K562 (cell line): ENCODE results near the gene POMP. TPM values are rescaled to one million over a fixed set of nuclear protein-coding genes. Genes with fewer than 3 reads are reported as not detected.

Experiments
- ATAC-seq: fragments of 200-7000 bp; cut with Tn5 transposase; 3 replicates; pipeline ENCODE4 v1.9.1; 2020; ENCODE audit warnings: moderate library complexity
- BruUV-seq: library from RNA; stranded (reverse); fragments of 400-500 nt; replicated peaks from 2 replicates; lab custom pipeline; 2021; lab: Mats Ljungman, UMichigan
- CTCF ChIA-PET: fragments of 300-600 bp; formaldehyde crosslinking; extraction: SDS; loops from one replicate; lab custom pipeline; 2021; ENCODE audit warnings: low intra/inter-chr PET ratio; lab: Yijun Ruan, JAX
- POLR2A ChIA-PET: fragments of 300-600, 350-650 bp; sonication (Branson Sonifier 250); formaldehyde crosslinking; extraction: SDS; loops from one replicate; lab custom pipeline; 2021; ENCODE audit warnings: antibody characterized with exemption, inconsistent platforms; lab: Yijun Ruan, JAX
- DNase-seq, 4 experiments: peaks; one replicate each; pipeline versions ENCODE4 v3.0.0 to v3.0.0-alpha.2; 2011 to 2018; ENCODE audit warnings: low spot score in 3 of 4, mixed read lengths in 3 of 4; ENCODE audit errors: extremely low read depth in 1 of 4
- FAIRE-seq: peaks from 2 replicates; lab custom pipeline; 2011; peaks lifted over from hg19 to GRCh38; lab: Jason Lieb, UNC
- H2AFZ ChIP-seq: 2 replicates; pipeline ENCODE4 v1.6.0; 2011; ENCODE audit warnings: low read depth, low read length, control low read depth, inconsistent platforms
- H3K27ac ChIP-seq: fragments of 200-600 bp; 3 replicates; pipeline ENCODE4 v1.8.0; 2011; ENCODE audit warnings: low read depth, mild to moderate bottlenecking, control low read depth, inconsistent platforms, low read length, moderate library complexity, mixed read lengths; ENCODE audit errors: extremely low read depth
- H3K27me3 ChIP-seq, 2 experiments: fragments of 300-600 bp in 1 of 2; 2 replicates in 1 of 2; 3 replicates in 1 of 2; pipeline versions ENCODE4 v1.6.0 to v1.8.0; 2011; ENCODE audit warnings: inconsistent platforms in 2 of 2, low read length in 2 of 2, mild to moderate bottlenecking in 1 of 2, mixed read lengths in 1 of 2, moderate library complexity in 1 of 2; ENCODE audit not compliant: control insufficient read depth in 2 of 2, insufficient read depth in 2 of 2
- H3K36me3 ChIP-seq: fragments of 300-600 bp; 3 replicates; pipeline ENCODE4 v1.8.0; 2011; ENCODE audit warnings: mild to moderate bottlenecking, low read length, inconsistent platforms; ENCODE audit not compliant: control insufficient read depth, insufficient read depth
- H3K4me1 ChIP-seq, 2 experiments: fragments of 200-600 bp in 1 of 2; replicated peaks in 1 of 2; 2 replicates in 1 of 2; 3 replicates in 1 of 2; pipeline versions ENCODE4 v1.5.1 to v1.8.0; 2011; ENCODE audit warnings: inconsistent platforms in 2 of 2, low read length in 2 of 2, mild to moderate bottlenecking in 1 of 2, mixed read lengths in 1 of 2, moderate library complexity in 1 of 2; ENCODE audit not compliant: control insufficient read depth in 2 of 2, insufficient read depth in 2 of 2
- H3K4me2 ChIP-seq: 2 replicates; pipeline ENCODE4 v1.6.1; 2011; ENCODE audit warnings: low read length, control low read depth, inconsistent platforms, mixed read lengths; ENCODE audit not compliant: insufficient read depth
- H3K4me3 ChIP-seq: fragments of 200-600 bp; sonication (generic), shearing (Covaris generic); 2 replicates; pipeline ENCODE4 v1.5.1; 2016; ENCODE audit warnings: control low read depth, inconsistent platforms
- H3K79me2 ChIP-seq: fragments of 200-600 bp; 3 replicates; pipeline ENCODE4 v1.8.0; 2011; ENCODE audit warnings: low read length, inconsistent platforms; ENCODE audit not compliant: control insufficient read depth, insufficient read depth
- H3K9ac ChIP-seq, 2 experiments: 2 replicates each; pipeline versions ENCODE4 v1.6.0 to v1.6.1; 2011; ENCODE audit warnings: low read depth in 2 of 2, low read length in 2 of 2, control low read depth in 1 of 2, inconsistent platforms in 1 of 2, mild to moderate bottlenecking in 1 of 2, mixed read lengths in 1 of 2; ENCODE audit not compliant: insufficient read depth in 1 of 2
- H3K9me1 ChIP-seq: one replicate; pipeline ENCODE4 v1.6.0; 2011; ENCODE audit warnings: inconsistent platforms, mild to moderate bottlenecking, low read length, moderate library complexity; ENCODE audit not compliant: control insufficient read depth, insufficient read depth
- H3K9me3 ChIP-seq: replicated peaks from 2 replicates; pipeline ENCODE4 v1.5.1; 2011; ENCODE audit warnings: low read depth, low read length, inconsistent platforms; ENCODE audit not compliant: control insufficient read depth, insufficient read depth
- H4K20me1 ChIP-seq: replicated peaks from 2 replicates; pipeline ENCODE4 v1.6.1; 2011; ENCODE audit warnings: low read length, inconsistent platforms, mixed read lengths; ENCODE audit not compliant: control insufficient read depth, insufficient read depth
- ATF7 ChIP-seq: fragments of 450-650 bp; IDR thresholded peaks from 2 replicates; pipeline ENCODE4 v1.7.1; 2014; ENCODE audit warnings: mild to moderate bottlenecking, moderate library complexity
- BRD9 ChIP-seq: fragments of 450-650 bp; IDR thresholded peaks from 2 replicates; pipeline ENCODE4 v1.6.1; 2018; ENCODE audit warnings: low read depth; ENCODE audit not compliant: partially characterized antibody
- ETV1 ChIP-seq: fragments of 450-650 bp; conservative IDR thresholded peaks from 2 replicates; pipeline ENCODE4 v1.6.1; 2016; ENCODE audit warnings: missing genetic modification characterization, control low read depth, low read depth, missing compliant biosample characterization
- FOSL1 ChIP-seq: fragments of 200-800 bp; sonication (Bioruptor generic); conservative IDR thresholded peaks from 2 replicates; pipeline ENCODE4 v1.6.1; 2016; ENCODE audit warnings: missing genetic modification characterization, missing compliant biosample characterization
- KLF16 ChIP-seq: IDR thresholded peaks from 2 replicates; pipeline ENCODE4 v1.6.1; 2016; ENCODE audit warnings: antibody characterized with exemption
- PTRF ChIP-seq: fragments of 450-650 bp; IDR thresholded peaks from 2 replicates; pipeline ENCODE4 v1.6.1; 2016; ENCODE audit warnings: mild to moderate bottlenecking, missing genetic modification characterization, missing compliant biosample characterization
- RBM34 ChIP-seq: fragments of 200-400 bp; formaldehyde crosslinking; IDR thresholded peaks from 2 replicates; pipeline ENCODE4 v1.6.1; 2018; ENCODE audit warnings: low read length, borderline replicate concordance; ENCODE audit not compliant: insufficient read depth
- SIX5 ChIP-seq, 2 experiments: IDR thresholded peaks; 2 replicates each; pipeline ENCODE4 v1.6.1; 2011; ENCODE audit warnings: low read length in 2 of 2, borderline replicate concordance in 1 of 2, low read depth in 1 of 2, mild to moderate bottlenecking in 1 of 2, moderate library complexity in 1 of 2; ENCODE audit not compliant: insufficient read depth in 1 of 2
- SMAD4 ChIP-seq: fragments of 250-450 bp; sonication (Bioruptor Pico); conservative IDR thresholded peaks from 2 replicates; pipeline ENCODE4 v1.8.0; 2021; ENCODE audit warnings: inconsistent platforms, mild to moderate bottlenecking, moderate library complexity
- SOX6 ChIP-seq: fragments of 450-650 bp; IDR thresholded peaks from 2 replicates; pipeline ENCODE4 v1.6.1; 2014; ENCODE audit warnings: mild to moderate bottlenecking
- WGBS: fragments of 100-300 bp; shearing (Covaris generic); methylation state at CpG from one replicate; pipeline ENCODE4 v1.1.6; 2016; ENCODE audit warnings: low coverage, mixed read lengths; ENCODE audit not compliant: insufficient coverage; ENCODE audit errors: missing lambda C conversion rate; 5-methylcytosine and 5-hydroxymethylcytosine counted together
- in situ Hi-C: fragments of 300-500 bp; cut with MboI; formaldehyde crosslinking; loops from 4 replicates; pipeline ENCODE4 v1.15.0; 2018; ENCODE audit warnings: inconsistent platforms, mixed read lengths
- intact Hi-C: fragments of 100-400 bp; cut with micrococcal nuclease; formaldehyde crosslinking; loops from 2 replicates; pipeline ENCODE4 v1.14.2; 2022
- polyA plus RNA-seq, 8 experiments: library from polyadenylated mRNA; depleted of rRNA in 4 of 8; stranded (reverse) in 5 of 8; unstranded in 3 of 8; fragments of >200 nt; fragmentation: Nextera tagmentation in 2 of 8; fragmentation: Illumina TruSeq in 1 of 8; extraction: Ambion mirVana in 2 of 8; extraction: Trizol in 1 of 8; gene quantifications; 2 replicates each; pipeline versions ENCODE4 v1.2.1 to v1.2.3, GENCODE V29; 2011 to 2014; ENCODE audit warnings: inconsistent platforms in 1 of 8, missing spikeins in 1 of 8
- total RNA-seq, 7 experiments: library from RNA; depleted of rRNA in 6 of 7; stranded (reverse); fragments of >200 nt in 6 of 7; fragmentation: Illumina TruSeq in 2 of 7; extraction: Trizol in 2 of 7; gene quantifications; 2 replicates each; pipeline versions ENCODE4 v1.2.1 to v1.2.3, GENCODE V29; 2011 to 2021; ENCODE audit warnings: low replicate concordance in 1 of 7
- TF ChIP-seq, protein P1 (sequence below): IDR thresholded peaks from 3 replicates; pipeline ENCODE4 v1.6.1; 2011; ENCODE audit warnings: borderline replicate concordance, mild to moderate bottlenecking, moderate library complexity; ENCODE audit not compliant: insufficient read length; ENCODE audit errors: extremely low read depth

Gene POMP
- total and polyA plus RNA-seq, 9 of the 15 experiments (the other 6 are each of a cell fraction or from before 2014, with no cell fraction given), result 69.2 to 647 (median 118) TPM

DNA sequence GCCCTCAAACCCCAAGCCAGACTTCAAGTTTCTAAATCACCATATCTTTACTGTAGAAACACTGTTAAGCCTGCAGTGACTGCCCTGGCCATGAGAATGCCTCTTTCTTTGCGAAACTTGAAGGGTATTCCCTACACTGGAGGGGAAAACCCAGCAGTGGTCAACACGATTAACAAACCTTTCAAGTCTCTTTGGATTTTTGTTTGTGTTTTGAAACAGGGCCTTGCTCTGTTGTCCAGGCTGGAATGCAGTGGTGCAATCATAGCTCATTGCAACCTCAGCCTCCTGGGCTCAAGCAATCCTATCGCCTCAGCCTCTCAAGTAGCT lies 17.4 kb upstream of the POMP start:
- POLR2A ChIA-PET, result interaction anchor here (1.9 kb wide), 1 partner anchor 16 kb away, joined by 8 read pairs; the partner anchor contains the start of gene POMP
- no peak overlapping the region for H3K9ac ChIP-seq

More for the DNA sequence above, 17.4 kb upstream of the POMP start:
- FAIRE-seq (no peak), ATAC-seq (no peak), DNase-seq (no peak)
- Histone ChIP-seq H4K20me1 (no peaks in the 10 kb centered on the region), H3K4me3 (no peak overlapping the region), H2AFZ (no peak overlapping the region), H3K27ac (no peak overlapping the region), H3K9me3 (no peaks in the 10 kb centered on the region), H3K9me1 (no peaks in the 10 kb centered on the region), H3K4me1 (peaks cover 0 to 17% of the 10 kb centered on the region in 2 experiments; a peak in 2 of 5 replicates), H3K36me3 (no peaks in the 10 kb centered on the region), H3K27me3 (no peaks in the 10 kb centered on the region), H3K79me2 (no peaks in the 10 kb centered on the region), H3K4me2 (no peak overlapping the region)
- 22% methylated on average over 2 of the region's 3 CpGs for WGBS
- no peak for TF ChIP-seq ATF7
- TF ChIP-seq RBM34, result no peak
- TF ChIP-seq, protein P1, sequence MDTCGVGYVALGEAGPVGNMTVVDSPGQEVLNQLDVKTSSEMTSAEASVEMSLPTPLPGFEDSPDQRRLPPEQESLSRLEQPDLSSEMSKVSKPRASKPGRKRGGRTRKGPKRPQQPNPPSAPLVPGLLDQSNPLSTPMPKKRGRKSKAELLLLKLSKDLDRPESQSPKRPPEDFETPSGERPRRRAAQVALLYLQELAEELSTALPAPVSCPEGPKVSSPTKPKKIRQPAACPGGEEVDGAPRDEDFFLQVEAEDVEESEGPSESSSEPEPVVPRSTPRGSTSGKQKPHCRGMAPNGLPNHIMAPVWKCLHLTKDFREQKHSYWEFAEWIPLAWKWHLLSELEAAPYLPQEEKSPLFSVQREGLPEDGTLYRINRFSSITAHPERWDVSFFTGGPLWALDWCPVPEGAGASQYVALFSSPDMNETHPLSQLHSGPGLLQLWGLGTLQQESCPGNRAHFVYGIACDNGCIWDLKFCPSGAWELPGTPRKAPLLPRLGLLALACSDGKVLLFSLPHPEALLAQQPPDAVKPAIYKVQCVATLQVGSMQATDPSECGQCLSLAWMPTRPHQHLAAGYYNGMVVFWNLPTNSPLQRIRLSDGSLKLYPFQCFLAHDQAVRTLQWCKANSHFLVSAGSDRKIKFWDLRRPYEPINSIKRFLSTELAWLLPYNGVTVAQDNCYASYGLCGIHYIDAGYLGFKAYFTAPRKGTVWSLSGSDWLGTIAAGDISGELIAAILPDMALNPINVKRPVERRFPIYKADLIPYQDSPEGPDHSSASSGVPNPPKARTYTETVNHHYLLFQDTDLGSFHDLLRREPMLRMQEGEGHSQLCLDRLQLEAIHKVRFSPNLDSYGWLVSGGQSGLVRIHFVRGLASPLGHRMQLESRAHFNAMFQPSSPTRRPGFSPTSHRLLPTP, result no peak
- no peak for TF ChIP-seq SIX5 (IDR thresholded peaks at IDR 0.05; ENCODE audit: borderline replicate concordance in 1 of 2, insufficient read depth in 1 of 2, low read depth in 1 of 2, low read length in 2 of 2)
- TF ChIP-seq SMAD4, result no peak
- TF ChIP-seq FOSL1 (tag), result no peak
- TF ChIP-seq PTRF (tag), result no peak
- TF ChIP-seq SOX6, result no peak
- TF ChIP-seq ETV1 (tag), result no peak
- no peak for TF ChIP-seq BRD9
- no peak for TF ChIP-seq KLF16
- in situ Hi-C loops, result no loop called here
- CTCF ChIA-PET, result no interaction called here
- intact Hi-C loops, result loop anchor here (10.0 kb wide), 1 partner anchor 587 kb away; no protein-coding TSS in a partner anchor
- no TSS peak for BruUV-seq
